GM21528 (cell line): ENCODE results near the gene MOK.

Experiments used
- ATAC-seq: cut with Tn5 transposase; IDR thresholded peaks from one replicate; pipeline ENCODE4 v1.9.1; 2021; ENCODE audit warnings: mild to moderate bottlenecking, moderate library complexity; ENCODE audit not compliant: unreplicated experiment, low FRiP score

The MOK gene

GRCh38 chr14:102288139-102288538, 16.8 kb downstream of the MOK start:
- ATAC-seq, result no peak

- no peak for ATAC-seq
Observed at GRCh38 chr14:102285106-102285505, 19.9 kb downstream of the MOK start.

GRCh38 chr14:102283631-102284129, 21.3 kb downstream of the MOK start:
- no peak for ATAC-seq

- no peak for ATAC-seq
Observed at GRCh38 chr14:102282751-102283465, 22.1 kb downstream of the MOK start.

- ATAC-seq, result no peak
Observed at GRCh38 chr14:102280376-102280962, 24.5 kb downstream of the MOK start.

- no peak for ATAC-seq
Observed at GRCh38 chr14:102279688-102280348, 25.1 kb downstream of the MOK start.

- ATAC-seq, result no peak
Observed at GRCh38 chr14:102279282-102279681, 25.7 kb downstream of the MOK start.

GRCh38 chr14:102278631-102278935, 26.4 kb downstream of the MOK start:
- no peak for ATAC-seq

GRCh38 chr14:102277874-102278630, 26.9 kb downstream of the MOK start:
- ATAC-seq, result no peak

GRCh38 chr14:102275866-102276265, 29.1 kb downstream of the MOK start:
- no peak for ATAC-seq

GRCh38 chr14:102272392-102272791, 32.6 kb downstream of the MOK start:
- no peak for ATAC-seq

GRCh38 chr14:102264775-102265174, 40.2 kb downstream of the MOK start:
- ATAC-seq, result no peak

- ATAC-seq, result no peak
Observed at GRCh38 chr14:102264355-102264754, 40.6 kb downstream of the MOK start.

GRCh38 chr14:102262929-102263462, 42.0 kb downstream of the MOK start:
- no peak for ATAC-seq

- no peak for ATAC-seq
Observed at GRCh38 chr14:102258136-102258535, 46.8 kb downstream of the MOK start.

- no peak for ATAC-seq
Observed at GRCh38 chr14:102256716-102257115, 48.2 kb downstream of the MOK start.

GRCh38 chr14:102255401-102256190, 49.4 kb downstream of the MOK start:
- ATAC-seq, result no peak

GRCh38 chr14:102252834-102253801, 51.8 kb downstream of the MOK start:
- no peak for ATAC-seq

- no peak for ATAC-seq
Observed at GRCh38 chr14:102251161-102251560, 53.8 kb downstream of the MOK start.
